Adrenal gland (tissue), 19 donors: ENCODE results near the gene CCDC144A. TPM values are rescaled to one million over a fixed set of nuclear protein-coding genes. Genes with fewer than 3 reads are reported as not detected.
"Not testable (repeated sequence)": the region's sequence is repeated elsewhere in the genome, so short reads cannot be mapped to it uniquely, and the experiment has no call there.

Experiments used
- DNase-seq, 7 donors: peaks; one replicate each; pipeline ENCODE4 v3.0.0-alpha.2; 2019 to 2020
- H3K27ac ChIP-seq, 5 donors: fragments of 200-600 bp; sonication (generic) in 4 of 5; 1 replicate in 3 of 5; 2 replicates in 2 of 5; pipeline versions ENCODE4 v1.5.1 to v1.8.0; 2016 to 2020; ENCODE audit warnings: mild to moderate bottlenecking in 1 of 5
- H3K27me3 ChIP-seq: fragments of 200-600 bp; 2 replicates; pipeline ENCODE4 v1.8.0; 2021
- H3K36me3 ChIP-seq, 2 donors: fragments of 200-600 bp; replicated peaks in 1 of 2; 1 replicate in 1 of 2; 2 replicates in 1 of 2; pipeline versions ENCODE4 v1.5.1 to v1.8.0; 2018 to 2022
- H3K4me1 ChIP-seq, 2 donors: fragments of 200-600 bp; replicated peaks in 1 of 2; 1 replicate in 1 of 2; 2 replicates in 1 of 2; pipeline versions ENCODE4 v1.5.1 to v1.8.0; 2018 to 2021
- H3K4me3 ChIP-seq, 4 donors: fragments of 200-600 bp; sonication (generic) in 3 of 4; one replicate each; pipeline ENCODE4 v1.5.1; 2016 to 2018
- H3K9me3 ChIP-seq, 3 donors: fragments of 200-600 bp; sonication (generic) in 1 of 3; replicated peaks in 1 of 3; 1 replicate in 2 of 3; 2 replicates in 1 of 3; pipeline versions ENCODE4 v1.5.1 to v1.8.0; 2016 to 2021
- CTCF ChIP-seq, 6 experiments: fragments of 450-650 bp in 4 of 6; fragments of 200-600 bp in 2 of 6; sonication (generic) in 1 of 6; IDR thresholded peaks; 1 replicate in 5 of 6; 2 replicates in 1 of 6; pipeline versions ENCODE4 v1.5.1 to v1.8.0; 2016 to 2021; ENCODE audit warnings: antibody characterized with exemption in 6 of 6, mild to moderate bottlenecking in 2 of 6, moderate library complexity in 1 of 6
- POLR2A ChIP-seq, 2 donors: fragments of 450-650 bp; IDR thresholded peaks; one replicate each; pipeline ENCODE4 v1.6.1; 2017; ENCODE audit warnings: antibody characterized with exemption in 2 of 2, mild to moderate bottlenecking in 2 of 2, moderate library complexity in 1 of 2
- WGBS, 4 donors: extraction: QIAGEN DNeasy Blood & Tissue Kit in 2 of 4; methylation state at CpG; one replicate each; pipeline versions ENCODE4 v1.1.5 to v1.1.7; 2013 to 2017; 5-methylcytosine and 5-hydroxymethylcytosine counted together
- intact Hi-C, 2 donors: fragments of 100-400 bp; cut with DNase I; formaldehyde crosslinking; loops; one replicate each; pipeline versions ENCODE4 v1.14.1 to v1.15.0; 2022 to 2023
- long read RNA-seq, 10 donors: library from polyadenylated mRNA in 3 of 10; unstranded in 2 of 10; stranded (forward) in 1 of 10; transcript quantifications; one replicate each; pipeline ENCODE4 v2.0.0 and lab custom pipeline, GENCODE V29; 2021 to 2026
- polyA plus RNA-seq, 3 donors: library from polyadenylated mRNA; stranded (reverse); fragments of 200-250 nt in 2 of 3; fragments of 350-450 nt in 1 of 3; fragmentation: Illumina TruSeq in 1 of 3; extraction: RNeasy Lipid Tissue Mini Kit (QIAGEN cat#74804) in 1 of 3; gene quantifications; one replicate each; pipeline ENCODE4 v1.2.3, GENCODE V29; 2013 to 2014
- total RNA-seq, 9 donors: library from RNA; depleted of rRNA in 4 of 9; stranded (reverse); fragments of >200 nt in 4 of 9; fragments of 120-200 nt in 1 of 9; fragmentation: NEBNext Ultra II Directional in 1 of 9; extraction: Animal tissue kit (Norgen Biotek cat#: 25700) in 1 of 9; gene quantifications; one replicate each; pipeline versions ENCODE4 v1.1.0 to v1.2.4, GENCODE V29; 2013 to 2023
- donor health status: healthy with polysubstance abuse.
- donor health status: Bipolar disorder and iron deficiency.
- donor health status: DM: yes; HTN: yes; CAD: no.
- donor health status: DM: no; HTN: no; CAD: no.
- donor health status: DM: no; HTN: no; CAD: no.
- donor health status: DM: yes; HTN: yes; CAD: no.

Gene CCDC144A, protein sequence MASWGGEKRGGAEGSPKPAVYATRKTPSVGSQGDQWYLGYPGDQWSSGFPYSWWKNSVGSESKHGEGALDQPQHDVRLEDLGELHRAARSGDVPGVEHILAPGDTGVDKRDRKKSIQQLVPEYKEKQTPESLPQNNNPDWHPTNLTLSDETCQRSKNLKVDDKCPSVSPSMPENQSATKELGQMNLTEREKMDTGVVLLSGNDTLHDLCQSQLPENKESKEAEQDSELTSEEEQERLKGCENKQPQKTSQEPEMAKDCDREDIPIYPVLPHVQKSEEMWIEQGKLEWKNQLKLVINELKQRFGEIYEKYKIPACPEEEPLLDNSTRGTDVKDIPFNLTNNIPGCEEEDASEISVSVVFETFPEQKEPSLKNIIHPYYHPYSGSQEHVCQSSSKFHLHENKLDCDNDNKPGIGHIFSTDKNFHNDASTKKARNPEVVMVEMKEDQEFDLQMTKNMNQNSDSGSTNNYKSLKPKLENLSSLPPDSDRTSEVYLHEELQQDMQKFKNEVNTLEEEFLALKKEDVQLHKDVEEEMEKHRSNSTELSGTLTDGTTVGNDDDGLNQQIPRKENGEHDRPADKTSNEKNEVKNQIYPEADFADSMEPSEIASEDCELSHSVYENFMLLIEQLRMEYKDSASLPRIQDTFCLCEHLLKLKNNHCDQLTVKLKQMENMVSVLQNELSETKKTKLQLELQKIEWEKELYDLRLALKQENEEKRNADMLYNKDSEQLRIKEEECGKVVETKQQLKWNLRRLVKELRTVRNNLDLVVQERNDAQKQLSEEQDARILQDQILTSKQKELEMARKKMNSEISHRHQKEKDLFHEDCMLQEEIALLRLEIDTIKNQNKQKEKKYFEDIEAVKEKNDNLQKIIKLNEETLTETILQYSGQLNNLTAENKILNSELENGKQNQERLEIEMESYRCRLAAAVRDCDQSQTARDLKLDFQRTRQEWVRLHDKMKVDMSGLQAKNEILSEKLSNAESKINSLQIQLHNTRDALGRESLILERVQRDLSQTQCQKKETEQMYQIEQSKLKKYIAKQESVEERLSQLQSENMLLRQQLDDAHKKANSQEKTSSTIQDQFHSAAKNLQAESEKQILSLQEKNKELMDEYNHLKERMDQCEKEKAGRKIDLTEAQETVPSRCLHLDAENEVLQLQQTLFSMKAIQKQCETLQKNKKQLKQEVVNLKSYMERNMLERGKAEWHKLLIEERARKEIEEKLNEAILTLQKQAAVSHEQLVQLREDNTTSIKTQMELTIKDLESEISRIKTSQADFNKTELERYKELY (N-terminal part only)
- total RNA-seq (10 to 100 TPM in 2 of 9 donors, 1 to 10 TPM in 4, under 1 TPM in 3; 0.06 to 13.6 (median 3.8) TPM), polyA plus RNA-seq (1 to 10 TPM in 1 of 3 donors, under 1 TPM in 2; 0.10 to 1.8 (median 0.26) TPM)
- long read RNA-seq, donor 1: 0 reads
- long read RNA-seq, donor 2: 0 reads
- long read RNA-seq, donor 3: 0 reads
- long read RNA-seq, donor 4, partial matches to known transcripts: 1 of 1 reads
- long read RNA-seq, donor 4, other reads (novel, unspliced or antisense): 0 of 1 reads
- long read RNA-seq, donor 5: 0 reads
- long read RNA-seq, donor 6: 0 reads
- long read RNA-seq, donor 7: 0 reads
- long read RNA-seq, donor 8: 0 reads
- long read RNA-seq, donor 9: 0 reads
- long read RNA-seq, donor 10: 0 reads

DNA sequence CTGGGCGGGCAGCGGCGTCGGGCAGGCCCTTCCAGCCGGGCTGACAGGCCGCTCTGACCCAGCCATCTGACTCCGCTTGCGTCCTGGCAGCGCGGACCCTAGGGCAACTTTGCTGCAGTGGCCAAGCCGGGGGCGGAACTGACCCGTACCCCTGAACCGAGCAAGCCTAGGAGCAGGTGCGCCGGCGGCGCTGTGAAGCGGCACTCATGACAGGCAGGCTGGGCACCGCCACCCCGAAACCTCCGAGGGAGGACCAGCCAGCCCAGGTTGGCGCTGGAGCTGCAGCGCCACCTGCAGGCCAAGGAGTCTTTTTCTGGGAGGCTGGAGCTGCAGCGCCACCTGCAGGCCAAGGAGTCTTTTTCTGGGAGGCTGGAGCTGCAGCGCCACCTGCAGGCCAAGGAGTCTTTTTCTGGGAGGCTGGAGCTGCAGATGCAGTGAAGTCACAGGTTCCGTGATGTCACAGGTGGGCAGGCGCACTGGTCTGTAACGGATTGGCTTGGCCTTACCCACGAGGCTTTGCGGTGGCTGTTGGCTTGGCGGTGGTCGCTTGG, at the start of gene CCDC144A:
CCDC144A (plus strand) TSS at position 511 of the 551 bp plus-strand sequence. CDS start 160 bp downstream, outside the sequence.
- H3K36me3 ChIP-seq, H3K27me3 ChIP-seq, H3K9me3 ChIP-seq, H3K4me1 ChIP-seq, H3K4me3 ChIP-seq, H3K27ac ChIP-seq, intact Hi-C loops: not testable (repeated sequence)
- peak; percentile 14 to 98 (median 56) for TF ChIP-seq CTCF (IDR thresholded peaks at IDR 0.05)
- WGBS, 4 donors: 54 to 90% (median 59%) methylated on average over 7 to 33 of the region's 33 CpGs
- DNase-seq: peak in 5 of 7 donors; percentile 43 to 74 (median 54)

GRCh38 chr17:16649585-16649984, 40.5 kb upstream of the CCDC144A start:
- H3K4me3 ChIP-seq: no peak overlapping the region
- no peak overlapping the region for H3K27ac ChIP-seq
- H3K9me3 ChIP-seq: no peaks in the 10 kb centered on the region
- intact Hi-C loops: no loop called here
- TF ChIP-seq CTCF (IDR thresholded peaks at IDR 0.05) (no peak), POLR2A (IDR thresholded peaks at IDR 0.05) (no peak)
- WGBS, 4 donors: 90 to 98% (median 95%) methylated on average over 3 of the region's 3 CpGs
- H3K4me1 ChIP-seq: peaks cover 0 to 11% of the 10 kb centered on the region in 2 donors
- no peaks in the 10 kb centered on the region for H3K36me3 ChIP-seq
- DNase-seq: no peak
- H3K27me3 ChIP-seq: no peaks in the 10 kb centered on the region

DNA sequence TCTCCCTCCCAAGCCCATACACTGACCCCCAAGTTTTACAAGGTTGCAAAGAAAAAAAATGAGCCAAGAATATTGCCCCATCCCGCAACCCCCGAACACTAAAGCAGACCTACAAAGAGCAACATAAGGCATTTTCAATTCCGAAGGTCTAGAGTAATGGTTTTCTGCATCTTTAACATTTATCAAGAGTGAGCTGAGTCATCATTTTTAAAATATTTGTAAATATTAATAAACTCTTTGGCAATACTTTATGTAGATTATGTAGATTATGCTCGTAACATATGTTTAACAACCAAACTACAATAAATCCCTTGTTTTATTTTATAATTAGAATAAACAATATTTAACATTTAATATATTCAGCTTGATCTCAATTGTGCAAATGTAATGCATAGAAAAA, 37.8 kb upstream of the CCDC144A start:
- Histone ChIP-seq H3K4me3 (peak overlapping the region in 1 of 4 donors; percentile 60), H3K36me3 (no peaks in the 10 kb centered on the region), H3K9me3 (no peaks in the 10 kb centered on the region), H3K4me1 (peaks cover 0 to 11% of the 10 kb centered on the region in 2 donors), H3K27ac (no peak overlapping the region), H3K27me3 (no peaks in the 10 kb centered on the region)
- no peak for TF ChIP-seq POLR2A (IDR thresholded peaks at IDR 0.05)
- intact Hi-C loops: no loop called here
- WGBS, 4 donors: 92 to 97% (median 94%) methylated on average over 4 of the region's 4 CpGs
- no peak for DNase-seq

- 7 to 10% (median 8%) methylated on average over 7 to 8 of the region's 8 CpGs for WGBS, 4 donors
- H3K4me3 ChIP-seq: peak overlapping the region; percentile 30 to 89 (median 72)
- intact Hi-C loops: no loop called here
- peak overlapping the region; percentile 67 to 92 (median 87) for H3K27ac ChIP-seq
- no peaks in the 10 kb centered on the region for H3K27me3 ChIP-seq
- DNase-seq: no peak
- H3K36me3 ChIP-seq: no peaks in the 10 kb centered on the region
- no peak for TF ChIP-seq POLR2A (IDR thresholded peaks at IDR 0.05)
- TF ChIP-seq CTCF (IDR thresholded peaks at IDR 0.05): no peak
- no peaks in the 10 kb centered on the region for H3K9me3 ChIP-seq
- peaks cover 0 to 11% of the 10 kb centered on the region in 2 donors for H3K4me1 ChIP-seq
Observed at GRCh38 chr17:16652847-16653366, 37.1 kb upstream of the CCDC144A start.
